HepG2 (cell line): Measurements from ENCODE around the gene COQ7. TPM values are rescaled to one million over a fixed set of nuclear protein-coding genes. Genes with fewer than 3 reads are reported as not detected.

ENCODE experiments used
- ARNTL ChIP-seq: sonication (generic); formaldehyde crosslinking; IDR thresholded peaks from 2 replicates; pipeline ENCODE4 v1.4.0; 2020; ENCODE audit warnings: mild to moderate bottlenecking, missing genetic modification reagents
- ASH2L ChIP-seq: fragments of 300-600, 200-600 bp; sonication (generic); IDR thresholded peaks from 2 replicates; pipeline ENCODE4 v1.7.0; 2017; ENCODE audit warnings: low read depth, mild to moderate bottlenecking, moderate library complexity, mixed read lengths, low read length; ENCODE audit not compliant: insufficient read length
- CEBPG ChIP-seq: IDR thresholded peaks from 2 replicates; pipeline ENCODE4 v1.6.1; 2016
- FOXA3 ChIP-seq: IDR thresholded peaks from 2 replicates; pipeline ENCODE4 v1.6.1; 2016; ENCODE audit warnings: missing genetic modification reagents, missing compliant biosample characterization
- GABPA ChIP-seq, 2 experiments: IDR thresholded peaks; 2 replicates each; pipeline ENCODE4 v1.6.1; 2011 to 2016; ENCODE audit warnings: low read depth in 2 of 2, low read length in 1 of 2, missing biosample characterization in 1 of 2, missing genetic modification characterization in 1 of 2
- KLF15 ChIP-seq: sonication (generic); formaldehyde crosslinking; IDR thresholded peaks from 2 replicates; pipeline ENCODE4 v1.8.1; 2023; ENCODE audit warnings: borderline replicate concordance, mild to moderate bottlenecking, inconsistent platforms, missing genetic modification reagents, mixed read lengths
- NFKBIZ ChIP-seq: IDR thresholded peaks from 2 replicates; pipeline ENCODE4 v1.6.1; 2018; ENCODE audit warnings: missing genetic modification reagents, missing compliant biosample characterization
- RARG ChIP-seq: sonication (generic); formaldehyde crosslinking; IDR thresholded peaks from 2 replicates; pipeline ENCODE4 v1.4.0; 2020; ENCODE audit warnings: low read depth, mild to moderate bottlenecking, missing genetic modification reagents
- SIN3B ChIP-seq: fragments of 150-350 bp; IDR thresholded peaks from 2 replicates; pipeline ENCODE4 v1.6.1; 2014; ENCODE audit warnings: low read length
- SMC3 ChIP-seq: IDR thresholded peaks from 2 replicates; pipeline ENCODE4 v1.6.1; 2011; ENCODE audit warnings: low read length, improper control_type of control experiment
- ZFP82 ChIP-seq: sonication (generic); formaldehyde crosslinking; IDR thresholded peaks from 2 replicates; pipeline ENCODE4 v1.5.1; 2020; ENCODE audit warnings: mild to moderate bottlenecking, missing genetic modification reagents, borderline replicate concordance
- ZNF207 ChIP-seq: fragments of 450-650 bp; IDR thresholded peaks from 2 replicates; pipeline ENCODE4 v1.6.1; 2016; ENCODE audit warnings: antibody characterized with exemption, borderline replicate concordance
- ZNF256 ChIP-seq: sonication (generic); formaldehyde crosslinking; conservative IDR thresholded peaks from 2 replicates; pipeline ENCODE4 v1.4.0; 2020; ENCODE audit warnings: missing genetic modification reagents
- ZNF263 ChIP-seq: sonication (generic); formaldehyde crosslinking; IDR thresholded peaks from 2 replicates; pipeline ENCODE4 v1.4.0; 2020; ENCODE audit warnings: missing genetic modification reagents
- ZNF329 ChIP-seq: sonication (generic); formaldehyde crosslinking; IDR thresholded peaks from 2 replicates; pipeline ENCODE4 v1.9.0; 2021; ENCODE audit warnings: low read depth, mild to moderate bottlenecking, missing genetic modification reagents
- ZNF562 ChIP-seq: sonication (generic); formaldehyde crosslinking; IDR thresholded peaks from 2 replicates; pipeline ENCODE4 v1.8.0; 2022; ENCODE audit warnings: missing genetic modification reagents, borderline replicate concordance
- ZNF572 ChIP-seq: sonication (generic); formaldehyde crosslinking; IDR thresholded peaks from 2 replicates; pipeline ENCODE4 v1.5.1; 2020; ENCODE audit warnings: mild to moderate bottlenecking, missing genetic modification reagents
- ZNF598 ChIP-seq: sonication (generic); formaldehyde crosslinking; IDR thresholded peaks from 2 replicates; pipeline ENCODE4 v1.5.1; 2020; ENCODE audit warnings: mild to moderate bottlenecking, missing genetic modification reagents, borderline replicate concordance
- ZNF891 ChIP-seq: sonication (generic); formaldehyde crosslinking; IDR thresholded peaks from 2 replicates; pipeline ENCODE4 v1.5.0; 2020; ENCODE audit warnings: mild to moderate bottlenecking, missing genetic modification reagents
- polyA plus RNA-seq, 8 experiments: library from polyadenylated mRNA; depleted of rRNA in 3 of 8; stranded (reverse) in 7 of 8; unstranded in 1 of 8; fragments of >200 nt; fragmentation: Illumina TruSeq in 4 of 8; extraction: Trizol in 4 of 8; gene quantifications; 2 replicates each; pipeline versions ENCODE4 v1.2.1 to v1.2.3, GENCODE V29; 2011 to 2016; ENCODE audit warnings: low read depth in 4 of 8, missing spikeins in 1 of 8, mixed read lengths in 1 of 8; ENCODE audit not compliant: insufficient read depth in 1 of 8
- total RNA-seq, 5 experiments: library from RNA; depleted of rRNA; stranded (reverse); fragments of >200 nt; fragmentation: Illumina TruSeq; extraction: Trizol; gene quantifications; 2 replicates each; pipeline ENCODE4 v1.2.3, GENCODE V29; 2016; ENCODE audit warnings: low read depth in 1 of 5
- TF ChIP-seq, protein P1 (sequence below): sonication (generic); formaldehyde crosslinking; IDR thresholded peaks from 2 replicates; pipeline ENCODE4 v1.4.0; 2020; ENCODE audit warnings: missing genetic modification reagents
- TF ChIP-seq, protein P2 (sequence below): sonication (generic); formaldehyde crosslinking; IDR thresholded peaks from 2 replicates; pipeline ENCODE4 v1.4.0; 2020; ENCODE audit warnings: missing genetic modification reagents
- TF ChIP-seq, protein P3 (sequence below): IDR thresholded peaks from 2 replicates; pipeline ENCODE4 v1.6.1; 2016; ENCODE audit warnings: mild to moderate bottlenecking
- TF ChIP-seq, protein P4 (sequence below): sonication (generic); formaldehyde crosslinking; IDR thresholded peaks from 2 replicates; pipeline ENCODE4 v1.5.0; 2020; ENCODE audit warnings: missing genetic modification reagents

COQ7 gene
- total and polyA plus RNA-seq, 2 of the 13 experiments (the other 11 are each of a cell fraction or from before 2014, with no cell fraction given) = 20.1 to 45.7 TPM

DNA sequence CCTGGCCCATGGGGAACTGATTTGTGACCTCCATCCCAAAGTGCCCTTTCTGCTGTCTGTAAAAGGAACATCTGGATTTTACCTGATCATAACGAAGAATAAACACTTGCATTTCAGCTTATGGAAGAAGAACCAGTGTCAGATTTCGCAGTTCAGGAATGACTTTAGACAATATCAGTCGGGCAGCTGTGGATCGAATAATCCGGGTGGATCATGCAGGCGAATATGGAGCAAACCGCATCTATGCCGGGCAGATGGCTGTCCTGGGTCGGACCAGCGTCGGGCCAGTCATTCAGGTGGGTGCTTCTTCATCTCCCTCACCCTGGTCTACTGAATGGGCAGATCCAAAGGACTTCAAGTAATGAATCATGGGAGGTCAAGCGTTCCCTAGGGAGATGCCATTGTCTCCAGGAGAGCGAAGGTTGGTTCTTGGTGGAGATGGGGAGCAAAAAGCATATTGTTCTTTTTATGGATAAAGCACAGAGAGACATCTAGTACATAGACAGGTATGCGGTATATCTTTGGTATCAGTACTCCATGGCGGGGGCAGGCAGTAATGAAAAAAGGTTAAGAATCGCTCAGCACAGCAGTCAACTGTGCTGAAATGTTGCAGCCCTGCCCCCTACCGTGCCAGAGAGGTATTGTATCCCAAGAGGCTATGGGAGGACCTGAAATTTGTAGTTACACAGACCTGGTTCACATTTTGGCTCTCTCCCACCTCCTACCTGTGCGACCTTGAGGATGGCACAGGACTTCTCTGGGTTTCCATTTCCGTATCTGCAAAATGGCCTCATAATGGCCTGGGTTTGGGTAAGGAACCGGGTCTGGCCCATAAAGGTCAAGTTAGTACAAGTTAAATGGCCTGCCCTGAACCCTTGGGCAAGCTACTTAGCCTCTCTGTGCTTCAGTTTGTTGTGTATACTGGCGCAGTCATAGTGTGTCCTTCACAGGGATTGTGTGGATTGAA, 4.7 kb downstream of the COQ7 start (continued):
- TF ChIP-seq SMC3 (peak; percentile 99), ZNF256 (0 out of 2 replicates have a peak, but pooled peaks have one; percentile 48), ZNF598 (CRISPR knock-in tag) (no peak), CEBPG (peak; percentile 47; the same call in 1 of the 2 replicates), ZNF891 (peak; percentile 69; the same call in 1 of the 2 replicates), ZNF572 (0 out of 2 replicates have a peak, but pooled peaks have one; percentile 26), KLF15 (CRISPR knock-in tag) (no peak), FOXA3 (CRISPR knock-in tag) (peak; percentile 35; the same call in 1 of the 2 replicates), ZNF263 (CRISPR knock-in tag) (no peak), GABPA (IDR thresholded peaks at IDR 0.05; ENCODE audit: low read depth, low read length) (no peak), GABPA (CRISPR knock-in tag; IDR thresholded peaks at IDR 0.05; ENCODE audit: low read depth) (no peak), ZNF329 (peak; percentile 62; the same call in 1 of the 2 replicates), ZFP82 (CRISPR knock-in tag) (no peak), ASH2L (peak; percentile 34), SIN3B (no peak), RARG (CRISPR knock-in tag) (no peak), NFKBIZ (CRISPR knock-in tag) (no peak), ZNF207 (no peak), ZNF562 (CRISPR knock-in tag) (no peak), ARNTL (CRISPR knock-in tag) (no peak)
- TF ChIP-seq, protein P1, sequence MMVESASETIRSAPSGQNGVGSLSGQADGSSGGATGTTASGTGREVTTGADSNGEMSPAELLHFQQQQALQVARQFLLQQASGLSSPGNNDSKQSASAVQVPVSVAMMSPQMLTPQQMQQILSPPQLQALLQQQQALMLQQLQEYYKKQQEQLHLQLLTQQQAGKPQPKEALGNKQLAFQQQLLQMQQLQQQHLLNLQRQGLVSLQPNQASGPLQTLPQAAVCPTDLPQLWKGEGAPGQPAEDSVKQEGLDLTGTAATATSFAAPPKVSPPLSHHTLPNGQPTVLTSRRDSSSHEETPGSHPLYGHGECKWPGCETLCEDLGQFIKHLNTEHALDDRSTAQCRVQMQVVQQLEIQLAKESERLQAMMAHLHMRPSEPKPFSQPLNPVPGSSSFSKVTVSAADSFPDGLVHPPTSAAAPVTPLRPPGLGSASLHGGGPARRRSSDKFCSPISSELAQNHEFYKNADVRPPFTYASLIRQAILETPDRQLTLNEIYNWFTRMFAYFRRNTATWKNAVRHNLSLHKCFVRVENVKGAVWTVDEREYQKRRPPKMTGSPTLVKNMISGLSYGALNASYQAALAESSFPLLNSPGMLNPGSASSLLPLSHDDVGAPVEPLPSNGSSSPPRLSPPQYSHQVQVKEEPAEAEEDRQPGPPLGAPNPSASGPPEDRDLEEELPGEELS (CRISPR knock-in tag) = peak; percentile 14; the same call in 1 of the 2 replicates
- TF ChIP-seq, protein P2, sequence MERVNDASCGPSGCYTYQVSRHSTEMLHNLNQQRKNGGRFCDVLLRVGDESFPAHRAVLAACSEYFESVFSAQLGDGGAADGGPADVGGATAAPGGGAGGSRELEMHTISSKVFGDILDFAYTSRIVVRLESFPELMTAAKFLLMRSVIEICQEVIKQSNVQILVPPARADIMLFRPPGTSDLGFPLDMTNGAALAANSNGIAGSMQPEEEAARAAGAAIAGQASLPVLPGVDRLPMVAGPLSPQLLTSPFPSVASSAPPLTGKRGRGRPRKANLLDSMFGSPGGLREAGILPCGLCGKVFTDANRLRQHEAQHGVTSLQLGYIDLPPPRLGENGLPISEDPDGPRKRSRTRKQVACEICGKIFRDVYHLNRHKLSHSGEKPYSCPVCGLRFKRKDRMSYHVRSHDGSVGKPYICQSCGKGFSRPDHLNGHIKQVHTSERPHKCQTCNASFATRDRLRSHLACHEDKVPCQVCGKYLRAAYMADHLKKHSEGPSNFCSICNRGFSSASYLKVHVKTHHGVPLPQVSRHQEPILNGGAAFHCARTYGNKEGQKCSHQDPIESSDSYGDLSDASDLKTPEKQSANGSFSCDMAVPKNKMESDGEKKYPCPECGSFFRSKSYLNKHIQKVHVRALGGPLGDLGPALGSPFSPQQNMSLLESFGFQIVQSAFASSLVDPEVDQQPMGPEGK (CRISPR knock-in tag) = peak; percentile 43; the same call in 1 of the 2 replicates
- TF ChIP-seq, protein P3, sequence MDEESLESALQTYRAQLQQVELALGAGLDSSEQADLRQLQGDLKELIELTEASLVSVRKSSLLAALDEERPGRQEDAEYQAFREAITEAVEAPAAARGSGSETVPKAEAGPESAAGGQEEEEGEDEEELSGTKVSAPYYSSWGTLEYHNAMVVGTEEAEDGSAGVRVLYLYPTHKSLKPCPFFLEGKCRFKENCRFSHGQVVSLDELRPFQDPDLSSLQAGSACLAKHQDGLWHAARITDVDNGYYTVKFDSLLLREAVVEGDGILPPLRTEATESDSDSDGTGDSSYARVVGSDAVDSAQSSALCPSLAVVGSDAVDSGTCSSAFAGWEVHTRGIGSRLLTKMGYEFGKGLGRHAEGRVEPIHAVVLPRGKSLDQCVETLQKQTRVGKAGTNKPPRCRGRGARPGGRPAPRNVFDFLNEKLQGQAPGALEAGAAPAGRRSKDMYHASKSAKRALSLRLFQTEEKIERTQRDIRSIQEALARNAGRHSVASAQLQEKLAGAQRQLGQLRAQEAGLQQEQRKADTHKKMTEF = peak; percentile 52; the same call in 1 of the 2 replicates
- TF ChIP-seq, protein P4, sequence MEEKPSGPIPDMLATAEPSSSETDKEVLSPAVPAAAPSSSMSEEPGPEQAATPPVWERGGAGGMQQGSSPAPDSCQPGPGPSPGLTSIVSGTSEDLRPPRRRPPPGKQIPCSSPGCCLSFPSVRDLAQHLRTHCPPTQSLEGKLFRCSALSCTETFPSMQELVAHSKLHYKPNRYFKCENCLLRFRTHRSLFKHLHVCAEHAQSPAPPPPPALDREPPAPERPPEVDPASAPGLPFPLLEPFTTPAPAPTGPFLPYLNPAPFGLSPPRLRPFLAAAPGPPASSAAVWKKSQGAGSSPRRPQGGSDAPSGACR = no peak
